Measurements from ENCODE around the gene AMER3. TPM values are rescaled to one million over a fixed set of nuclear protein-coding genes. Genes with fewer than 3 reads are reported as not detected.

AMER3 gene
- total and polyA plus RNA-seq, 10 of the 15 experiments (the other 5 are each of a cell fraction or from before 2014, with no cell fraction given) = not detected

DNA sequence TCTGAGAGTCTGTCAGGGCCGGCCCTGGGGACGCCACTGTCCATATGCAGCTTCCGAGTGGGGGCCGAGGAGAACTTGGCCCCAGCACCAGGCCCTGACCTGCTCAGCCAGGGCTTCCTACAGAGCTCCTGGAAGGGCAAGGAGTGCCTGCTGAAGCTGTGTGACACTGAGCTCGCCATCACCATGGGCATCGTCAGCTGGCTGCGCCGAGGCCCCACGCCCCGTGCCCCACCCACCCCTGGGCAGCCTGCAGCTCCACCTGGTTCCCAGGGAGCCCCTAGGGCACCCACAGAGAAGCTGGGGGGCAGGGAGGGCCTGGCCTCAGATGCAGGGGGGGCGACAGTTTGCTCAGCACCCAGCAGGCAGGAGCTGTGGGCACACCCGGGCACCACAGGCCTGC lies 8.1 kb downstream of the AMER3 start (continued):
- TF ChIP-seq, protein P1, sequence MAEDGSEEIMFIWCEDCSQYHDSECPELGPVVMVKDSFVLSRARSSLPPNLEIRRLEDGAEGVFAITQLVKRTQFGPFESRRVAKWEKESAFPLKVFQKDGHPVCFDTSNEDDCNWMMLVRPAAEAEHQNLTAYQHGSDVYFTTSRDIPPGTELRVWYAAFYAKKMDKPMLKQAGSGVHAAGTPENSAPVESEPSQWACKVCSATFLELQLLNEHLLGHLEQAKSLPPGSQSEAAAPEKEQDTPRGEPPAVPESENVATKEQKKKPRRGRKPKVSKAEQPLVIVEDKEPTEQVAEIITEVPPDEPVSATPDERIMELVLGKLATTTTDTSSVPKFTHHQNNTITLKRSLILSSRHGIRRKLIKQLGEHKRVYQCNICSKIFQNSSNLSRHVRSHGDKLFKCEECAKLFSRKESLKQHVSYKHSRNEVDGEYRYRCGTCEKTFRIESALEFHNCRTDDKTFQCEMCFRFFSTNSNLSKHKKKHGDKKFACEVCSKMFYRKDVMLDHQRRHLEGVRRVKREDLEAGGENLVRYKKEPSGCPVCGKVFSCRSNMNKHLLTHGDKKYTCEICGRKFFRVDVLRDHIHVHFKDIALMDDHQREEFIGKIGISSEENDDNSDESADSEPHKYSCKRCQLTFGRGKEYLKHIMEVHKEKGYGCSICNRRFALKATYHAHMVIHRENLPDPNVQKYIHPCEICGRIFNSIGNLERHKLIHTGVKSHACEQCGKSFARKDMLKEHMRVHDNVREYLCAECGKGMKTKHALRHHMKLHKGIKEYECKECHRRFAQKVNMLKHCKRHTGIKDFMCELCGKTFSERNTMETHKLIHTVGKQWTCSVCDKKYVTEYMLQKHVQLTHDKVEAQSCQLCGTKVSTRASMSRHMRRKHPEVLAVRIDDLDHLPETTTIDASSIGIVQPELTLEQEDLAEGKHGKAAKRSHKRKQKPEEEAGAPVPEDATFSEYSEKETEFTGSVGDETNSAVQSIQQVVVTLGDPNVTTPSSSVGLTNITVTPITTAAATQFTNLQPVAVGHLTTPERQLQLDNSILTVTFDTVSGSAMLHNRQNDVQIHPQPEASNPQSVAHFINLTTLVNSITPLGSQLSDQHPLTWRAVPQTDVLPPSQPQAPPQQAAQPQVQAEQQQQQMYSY (CRISPR knock-in tag; IDR thresholded peaks at IDR 0.05) = no peak
- TF ChIP-seq RCOR1 (conservative IDR thresholded peaks at IDR 0.05; ENCODE audit: low read depth, low read length) (no peak), YBX1 (IDR thresholded peaks at IDR 0.05) (no peak)

DNA sequence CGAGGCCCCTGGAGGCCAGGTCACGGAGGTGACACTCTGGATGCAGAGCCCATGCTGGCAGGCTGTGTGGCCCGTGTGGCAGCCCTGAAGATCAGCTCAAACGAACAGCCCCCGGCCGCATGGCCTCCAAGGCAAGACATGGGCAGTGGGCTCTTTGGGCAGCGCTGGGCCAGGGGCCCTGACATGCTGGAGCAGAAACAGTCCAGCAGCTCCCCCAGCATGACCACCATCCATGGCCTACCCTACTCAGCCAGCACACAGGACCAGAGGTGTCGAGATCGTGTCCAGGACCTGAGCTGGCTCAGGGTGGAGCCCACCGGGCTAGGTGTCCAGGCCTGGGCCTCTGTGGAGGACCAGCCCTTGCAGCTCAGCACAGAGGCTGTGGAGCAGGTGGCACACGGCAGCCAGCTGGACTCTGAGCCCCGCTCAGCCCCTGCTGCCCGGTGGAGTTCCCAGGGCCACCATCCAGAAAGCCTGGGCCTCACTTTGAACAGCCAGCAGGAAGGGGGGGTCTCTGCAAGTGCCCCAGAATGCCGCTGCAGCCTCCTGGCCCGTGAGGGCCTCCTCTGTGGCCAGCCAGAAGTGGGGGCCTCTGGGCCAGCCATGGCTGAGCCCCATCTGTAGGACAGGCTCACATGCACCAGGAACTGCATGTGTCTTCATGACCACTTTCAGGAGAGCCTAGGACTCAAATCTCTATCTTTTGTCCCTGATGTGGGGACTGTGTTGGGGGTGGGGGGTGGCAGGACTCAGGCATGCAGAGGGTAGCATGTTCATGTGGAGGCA lies 8.9 kb downstream of the AMER3 start:
- FAIRE-seq = no peak
- no peak overlapping the region for H3K4me3 ChIP-seq
- TF ChIP-seq RB1 (IDR thresholded peaks at IDR 0.05; ENCODE audit: borderline replicate concordance) = no peak
- TF ChIP-seq KLF5 (IDR thresholded peaks at IDR 0.05; ENCODE audit: partially characterized antibody) = no peak
- no peak for TF ChIP-seq EP300 (IDR thresholded peaks at IDR 0.05; ENCODE audit: borderline replicate concordance in 1 of 2, control insufficient read depth in 1 of 2, low read depth in 2 of 2, low read length in 2 of 2)
- TF ChIP-seq NR2F1 (conservative IDR thresholded peaks at IDR 0.05) = no peak
- TF ChIP-seq SUZ12 (IDR thresholded peaks at IDR 0.05; ENCODE audit: unreplicated experiment) = no peak
- TF ChIP-seq ZNF217 (IDR thresholded peaks at IDR 0.05) = no peak
- no peak for TF ChIP-seq PML (IDR thresholded peaks at IDR 0.05; ENCODE audit: low read length)
- TF ChIP-seq, protein P2, sequence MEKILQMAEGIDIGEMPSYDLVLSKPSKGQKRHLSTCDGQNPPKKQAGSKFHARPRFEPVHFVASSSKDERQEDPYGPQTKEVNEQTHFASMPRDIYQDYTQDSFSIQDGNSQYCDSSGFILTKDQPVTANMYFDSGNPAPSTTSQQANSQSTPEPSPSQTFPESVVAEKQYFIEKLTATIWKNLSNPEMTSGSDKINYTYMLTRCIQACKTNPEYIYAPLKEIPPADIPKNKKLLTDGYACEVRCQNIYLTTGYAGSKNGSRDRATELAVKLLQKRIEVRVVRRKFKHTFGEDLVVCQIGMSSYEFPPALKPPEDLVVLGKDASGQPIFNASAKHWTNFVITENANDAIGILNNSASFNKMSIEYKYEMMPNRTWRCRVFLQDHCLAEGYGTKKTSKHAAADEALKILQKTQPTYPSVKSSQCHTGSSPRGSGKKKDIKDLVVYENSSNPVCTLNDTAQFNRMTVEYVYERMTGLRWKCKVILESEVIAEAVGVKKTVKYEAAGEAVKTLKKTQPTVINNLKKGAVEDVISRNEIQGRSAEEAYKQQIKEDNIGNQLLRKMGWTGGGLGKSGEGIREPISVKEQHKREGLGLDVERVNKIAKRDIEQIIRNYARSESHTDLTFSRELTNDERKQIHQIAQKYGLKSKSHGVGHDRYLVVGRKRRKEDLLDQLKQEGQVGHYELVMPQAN (conservative IDR thresholded peaks at IDR 0.05) = no peak
- no peak for TF ChIP-seq SUPT20H (IDR thresholded peaks at IDR 0.05; ENCODE audit: borderline replicate concordance, control insufficient read depth, low read depth, low read length)
- no peak for TF ChIP-seq MTA3 (IDR thresholded peaks at IDR 0.05; ENCODE audit: borderline replicate concordance, low read length)
- in situ Hi-C loops (cut with MboI) (no loop called here), intact Hi-C loops (cut with micrococcal nuclease; ENCODE audit: unreplicated experiment) (no loop called here)
- 11% methylated on average over 14 of the region's 15 CpGs for WGBS (ENCODE audit: insufficient coverage, insufficient replicate concordance, low lambda C conversion rate, missing lambda C conversion rate)
- H3K27ac ChIP-seq (ENCODE audit: control insufficient read depth, insufficient read depth) = no peak overlapping the region
- no TSS peak for BruUV-seq (replicated peaks)
- H3K4me1 ChIP-seq (ENCODE audit: control insufficient read depth, insufficient read depth, low read length) = no peaks in the 10 kb centered on the region
- no peak for ATAC-seq
- no peaks in the 10 kb centered on the region for H3K9me3 ChIP-seq (replicated peaks; ENCODE audit: control insufficient read depth, insufficient read depth, low read length)
- no peak overlapping the region for H3K9ac ChIP-seq (ENCODE audit: control insufficient read depth, insufficient read depth, low read length)
- H4K20me1 ChIP-seq (ENCODE audit: control insufficient read depth, insufficient read depth) = no peaks in the 10 kb centered on the region
- ChIA-PET CTCF (no interaction called here), SMC1A (ENCODE audit: uncharacterized antibody, unreplicated experiment) (no interaction called here), RAD21 (ENCODE audit: unreplicated experiment) (no interaction called here), POLR2A (no interaction called here)
- H3K27me3 ChIP-seq (replicated peaks in 1 of 2; ENCODE audit: control insufficient read depth in 2 of 2, insufficient read depth in 2 of 2, low read length in 1 of 2) = peaks cover 0 to 1% of the 10 kb centered on the region in 2 experiments; a peak in 2 of 4 replicates
- no peak overlapping the region for H3K4me2 ChIP-seq (ENCODE audit: control insufficient read depth, insufficient read depth)
- DNase-seq (ENCODE audit: low read depth, low spot score) = no peak
- no peaks in the 10 kb centered on the region for H3K36me3 ChIP-seq (ENCODE audit: control insufficient read depth in 2 of 2, insufficient read depth in 2 of 2, low read length in 1 of 2)
- no peak overlapping the region for H2AFZ ChIP-seq (ENCODE audit: control insufficient read depth, low read depth, low read length)
- no peaks in the 10 kb centered on the region for H3K79me2 ChIP-seq (ENCODE audit: control insufficient read depth, insufficient read depth, low read length)
